Mucosa of rectum (tissue), 2 donors: ENCODE data around the gene SDC3.

ENCODE experiments used
- H3K27ac ChIP-seq, 2 donors: one replicate each; pipeline ENCODE4 v1.7.0; 2013; ENCODE audit warnings: inconsistent platforms in 2 of 2, low read depth in 2 of 2, low read length in 2 of 2
- H3K27me3 ChIP-seq, 2 donors: one replicate each; pipeline ENCODE4 v1.7.0; 2013; ENCODE audit warnings: low read length in 2 of 2; ENCODE audit not compliant: control insufficient read depth in 2 of 2, insufficient read depth in 2 of 2
- H3K36me3 ChIP-seq, 2 donors: one replicate each; pipeline ENCODE4 v1.7.0; 2013; ENCODE audit warnings: low read length in 2 of 2; ENCODE audit not compliant: control insufficient read depth in 2 of 2, insufficient read depth in 2 of 2
- H3K4me1 ChIP-seq, 2 donors: one replicate each; pipeline ENCODE4 v1.7.0; 2013; ENCODE audit warnings: low read length in 2 of 2, mild to moderate bottlenecking in 1 of 2; ENCODE audit not compliant: control insufficient read depth in 2 of 2, insufficient read depth in 2 of 2
- H3K4me3 ChIP-seq, 2 donors: one replicate each; pipeline ENCODE4 v1.7.0; 2013; ENCODE audit warnings: low read length in 2 of 2
- H3K9ac ChIP-seq, 2 donors: one replicate each; pipeline ENCODE4 v1.7.0; 2013; ENCODE audit warnings: low read length in 2 of 2, low read depth in 1 of 2, mild to moderate bottlenecking in 1 of 2
- H3K9me3 ChIP-seq, 2 donors: one replicate each; pipeline ENCODE4 v1.7.0; 2013; ENCODE audit warnings: low read length in 2 of 2; ENCODE audit not compliant: control insufficient read depth in 2 of 2
- donor health status: healthy.
- donor health status: Normal muscosa, but diverticular disease.

The SDC3 gene

GRCh38 chr1:30905916-30906620 lies 2.5 kb downstream of the SDC3 start:
- Histone ChIP-seq H3K27ac (no peak overlapping the region), H3K4me1 (peaks cover 13 to 23% of the 10 kb centered on the region in 2 donors), H3K9ac (no peak overlapping the region), H3K9me3 (no peaks in the 10 kb centered on the region), H3K36me3 (no peaks in the 10 kb centered on the region), H3K4me3 (no peak overlapping the region), H3K27me3 (peaks cover 3 to 13% of the 10 kb centered on the region in 2 donors)

GRCh38 chr1:30905403-30905802 lies 3.2 kb downstream of the SDC3 start:
- H3K27me3 ChIP-seq, result peaks cover 3 to 13% of the 10 kb centered on the region in 2 donors
- H3K27ac ChIP-seq, result no peak overlapping the region
- no peak overlapping the region for H3K9ac ChIP-seq
- no peak overlapping the region for H3K4me3 ChIP-seq
- no peaks in the 10 kb centered on the region for H3K36me3 ChIP-seq
- H3K9me3 ChIP-seq, result no peaks in the 10 kb centered on the region
- peaks cover 13 to 21% of the 10 kb centered on the region in 2 donors for H3K4me1 ChIP-seq

GRCh38 chr1:30904962-30905335 lies 3.6 kb downstream of the SDC3 start:
- Histone ChIP-seq H3K9me3 (no peaks in the 10 kb centered on the region), H3K4me1 (peaks cover 11 to 18% of the 10 kb centered on the region in 2 donors), H3K36me3 (no peaks in the 10 kb centered on the region), H3K9ac (no peak overlapping the region), H3K4me3 (no peak overlapping the region), H3K27ac (no peak overlapping the region), H3K27me3 (peaks cover 3 to 13% of the 10 kb centered on the region in 2 donors)

GRCh38 chr1:30904191-30904961 lies 4.2 kb downstream of the SDC3 start:
- Histone ChIP-seq H3K27me3 (peaks cover 3 to 13% of the 10 kb centered on the region in 2 donors), H3K9ac (no peak overlapping the region), H3K9me3 (no peaks in the 10 kb centered on the region), H3K27ac (no peak overlapping the region), H3K4me1 (peaks cover 8 to 16% of the 10 kb centered on the region in 2 donors), H3K36me3 (no peaks in the 10 kb centered on the region), H3K4me3 (no peak overlapping the region)

- H3K9me3 ChIP-seq, result no peaks in the 10 kb centered on the region
- H3K9ac ChIP-seq, result no peak overlapping the region
- H3K4me3 ChIP-seq, result no peak overlapping the region
- H3K27me3 ChIP-seq, result peaks cover 3 to 13% of the 10 kb centered on the region in 2 donors
- H3K4me1 ChIP-seq, result peaks cover 3 to 11% of the 10 kb centered on the region in 2 donors
- H3K36me3 ChIP-seq, result no peaks in the 10 kb centered on the region
- peak overlapping the region in 1 of 2 donors; percentile 56 for H3K27ac ChIP-seq
These were observed 5.1 kb downstream of the SDC3 start for GRCh38 chr1:30903343-30904034.

GRCh38 chr1:30902593-30903290 lies 5.8 kb downstream of the SDC3 start:
- Histone ChIP-seq H3K4me3 (no peak overlapping the region), H3K27ac (peak overlapping the region; percentile 17 to 58), H3K9me3 (no peaks in the 10 kb centered on the region), H3K9ac (no peak overlapping the region), H3K36me3 (no peaks in the 10 kb centered on the region), H3K27me3 (peaks cover 3 to 12% of the 10 kb centered on the region in 2 donors), H3K4me1 (peaks cover 3 to 11% of the 10 kb centered on the region in 2 donors)

GRCh38 chr1:30901798-30902581 lies 6.6 kb downstream of the SDC3 start:
- H3K9ac ChIP-seq, result no peak overlapping the region

GRCh38 chr1:30900931-30901560 lies 7.5 kb downstream of the SDC3 start:
- no peak overlapping the region for H3K9ac ChIP-seq
- H3K27me3 ChIP-seq, result no peaks in the 10 kb centered on the region
- H3K36me3 ChIP-seq, result no peaks in the 10 kb centered on the region
- peaks cover 3 to 11% of the 10 kb centered on the region in 2 donors for H3K4me1 ChIP-seq
- no peaks in the 10 kb centered on the region for H3K9me3 ChIP-seq
- H3K4me3 ChIP-seq, result no peak overlapping the region
- peak overlapping the region in 1 of 2 donors; percentile 0 for H3K27ac ChIP-seq

More at GRCh38 chr1:30901798-30902581, 6.6 kb downstream of the SDC3 start:
- Histone ChIP-seq H3K4me3 (no peak overlapping the region), H3K36me3 (no peaks in the 10 kb centered on the region), H3K9me3 (no peaks in the 10 kb centered on the region), H3K27ac (peak overlapping the region; percentile 17 to 58), H3K27me3 (peaks cover 0 to 4% of the 10 kb centered on the region in 2 donors), H3K4me1 (peaks cover 3 to 11% of the 10 kb centered on the region in 2 donors)

- Histone ChIP-seq H3K27ac (no peak overlapping the region), H3K4me3 (no peak overlapping the region), H3K9me3 (no peaks in the 10 kb centered on the region), H3K9ac (no peak overlapping the region), H3K36me3 (no peaks in the 10 kb centered on the region), H3K4me1 (peaks cover 3 to 11% of the 10 kb centered on the region in 2 donors), H3K27me3 (no peaks in the 10 kb centered on the region)
These were observed 8.1 kb downstream of the SDC3 start for GRCh38 chr1:30900486-30900885.
